SU-DHL-6 (cell line): Measurements from ENCODE around the gene TRIM6.

ENCODE experiments used
- EZH2phosphoT487 ChIP-seq: fragments of 200-600 bp; sonication (generic), shearing (Covaris generic); conservative IDR thresholded peaks from 2 replicates; pipeline ENCODE4 v1.6.1; 2018; ENCODE audit warnings: mild to moderate bottlenecking, antibody characterized with exemption, low read length, moderate library complexity, mixed read lengths
- TF ChIP-seq, protein P1 (sequence below): fragments of 200-600 bp; sonication (generic); IDR thresholded peaks from one replicate; pipeline ENCODE4 v1.5.1; 2017; ENCODE audit warnings: antibody characterized with exemption, mild to moderate bottlenecking, low read length, moderate library complexity; ENCODE audit not compliant: insufficient read depth, poor library complexity, severe bottlenecking

DNA sequence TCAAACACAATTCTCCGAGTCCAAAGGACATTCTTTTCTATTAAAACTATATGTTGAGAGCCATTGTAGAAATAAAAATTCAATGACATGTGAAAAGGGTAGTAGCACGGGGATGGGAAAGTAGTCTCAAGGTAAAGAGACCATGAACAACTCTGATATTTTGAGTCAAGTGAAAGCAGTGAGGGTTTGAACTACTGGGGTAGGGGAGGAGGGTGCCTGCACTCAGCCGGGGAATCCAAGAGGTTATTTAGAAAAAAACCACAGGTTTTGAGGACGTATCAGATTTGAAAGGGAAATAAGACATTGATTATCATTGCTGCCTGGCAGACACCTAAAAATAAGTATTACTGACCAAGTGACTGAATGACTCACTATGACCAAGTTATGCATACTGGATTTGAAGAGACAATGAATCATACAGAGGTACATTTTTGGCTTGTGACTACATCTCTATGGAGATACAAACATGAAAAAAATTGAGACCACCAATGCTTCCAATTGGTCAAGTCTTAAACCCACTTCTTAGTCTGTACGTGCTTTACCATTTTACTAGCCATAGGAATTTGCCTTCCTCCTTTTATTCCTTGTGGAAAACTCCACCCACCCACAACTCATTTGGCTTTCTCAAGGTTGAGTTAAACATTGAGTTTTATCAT is 45.9 kb upstream of the TRIM6 start:
- TF ChIP-seq, protein P1, sequence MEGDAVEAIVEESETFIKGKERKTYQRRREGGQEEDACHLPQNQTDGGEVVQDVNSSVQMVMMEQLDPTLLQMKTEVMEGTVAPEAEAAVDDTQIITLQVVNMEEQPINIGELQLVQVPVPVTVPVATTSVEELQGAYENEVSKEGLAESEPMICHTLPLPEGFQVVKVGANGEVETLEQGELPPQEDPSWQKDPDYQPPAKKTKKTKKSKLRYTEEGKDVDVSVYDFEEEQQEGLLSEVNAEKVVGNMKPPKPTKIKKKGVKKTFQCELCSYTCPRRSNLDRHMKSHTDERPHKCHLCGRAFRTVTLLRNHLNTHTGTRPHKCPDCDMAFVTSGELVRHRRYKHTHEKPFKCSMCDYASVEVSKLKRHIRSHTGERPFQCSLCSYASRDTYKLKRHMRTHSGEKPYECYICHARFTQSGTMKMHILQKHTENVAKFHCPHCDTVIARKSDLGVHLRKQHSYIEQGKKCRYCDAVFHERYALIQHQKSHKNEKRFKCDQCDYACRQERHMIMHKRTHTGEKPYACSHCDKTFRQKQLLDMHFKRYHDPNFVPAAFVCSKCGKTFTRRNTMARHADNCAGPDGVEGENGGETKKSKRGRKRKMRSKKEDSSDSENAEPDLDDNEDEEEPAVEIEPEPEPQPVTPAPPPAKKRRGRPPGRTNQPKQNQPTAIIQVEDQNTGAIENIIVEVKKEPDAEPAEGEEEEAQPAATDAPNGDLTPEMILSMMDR: no peak
- TF ChIP-seq EZH2phosphoT487: no peak
